GM21737 (cell line): Measurements from ENCODE around the gene ZNF598.
A peak's percentile ranks its signal among the peaks of the same experiment; 100 is the strongest.

Experiments
- ATAC-seq: cut with Tn5 transposase; IDR thresholded peaks from one replicate; pipeline ENCODE4 v1.9.1; 2021; ENCODE audit warnings: mild to moderate bottlenecking, moderate library complexity; ENCODE audit not compliant: unreplicated experiment

Gene ZNF598

DNA sequence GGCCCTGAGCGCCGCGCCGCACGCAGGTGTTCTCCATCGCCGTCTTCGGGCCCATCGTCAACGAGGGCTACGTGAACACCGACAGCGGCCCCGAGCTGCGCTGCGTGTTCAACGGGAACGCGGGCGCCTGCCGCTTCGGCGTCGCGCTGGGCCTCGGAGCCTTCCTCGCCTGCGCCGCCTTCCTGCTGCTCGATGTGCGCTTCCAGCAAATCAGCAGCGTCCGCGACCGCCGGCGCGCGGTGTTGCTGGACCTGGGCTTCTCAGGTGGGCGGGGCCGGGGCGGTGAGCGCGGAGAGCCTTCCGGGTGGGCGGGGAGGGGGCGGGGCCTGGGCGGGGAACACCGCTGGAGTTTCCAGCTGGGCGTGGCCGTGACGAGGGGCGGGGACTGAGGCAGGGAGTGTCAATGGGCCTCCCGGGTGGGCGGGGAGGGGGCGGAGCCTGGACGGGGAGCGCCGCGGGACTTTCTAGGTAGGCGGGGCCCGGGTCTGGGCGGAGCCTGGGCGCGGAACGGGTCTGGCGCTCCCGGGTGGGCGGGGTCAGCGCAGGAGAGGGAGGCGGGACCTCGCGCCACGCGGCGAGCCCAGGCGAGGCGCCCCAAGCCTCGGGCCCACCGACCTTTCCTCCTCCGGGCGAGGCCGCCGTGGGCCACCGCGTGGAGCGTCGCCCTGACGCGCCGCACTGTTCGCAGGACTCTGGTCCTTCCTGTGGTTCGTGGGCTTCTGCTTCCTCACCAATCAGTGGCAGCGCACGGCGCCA lies 17.5 kb downstream of the ZNF598 start:
- ATAC-seq, result peak; percentile 42

DNA sequence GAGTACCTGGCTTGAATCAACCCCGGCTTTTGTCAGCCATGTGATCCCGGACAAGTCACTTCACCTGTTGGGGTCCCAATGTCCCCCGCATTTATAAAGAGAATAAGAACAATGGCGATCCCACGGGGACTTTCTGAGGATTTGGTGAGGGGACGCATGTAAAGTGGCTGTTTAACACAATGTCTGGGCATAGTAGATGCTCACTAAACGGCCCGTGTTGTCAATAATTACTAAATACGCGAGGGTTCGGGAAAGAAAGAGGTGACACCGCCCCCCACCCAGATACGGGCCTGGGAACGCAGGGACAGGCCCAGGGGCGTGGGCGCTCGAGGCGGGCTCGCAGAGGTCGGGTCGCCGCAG lies 18.1 kb downstream of the ZNF598 start:
- ATAC-seq, result no peak

GRCh38 chr16:1991135-1991551 lies 18.5 kb downstream of the ZNF598 start:
- ATAC-seq, result peak; percentile 33

- ATAC-seq, result no peak
Observed at GRCh38 chr16:1990351-1991134, 19.1 kb downstream of the ZNF598 start.

- ATAC-seq, result no peak
Observed at GRCh38 chr16:1990101-1990350, 19.6 kb downstream of the ZNF598 start.

- ATAC-seq, result no peak
Observed at GRCh38 chr16:1989209-1990100, 20.2 kb downstream of the ZNF598 start, which contains the start of gene SYNGR3. SYNGR3 (plus strand) TSS chr16:1989970; CDS start chr16:1990103, 133 bp downstream.

GRCh38 chr16:1987198-1987597 lies 22.4 kb downstream of the ZNF598 start:
- ATAC-seq, result no peak

GRCh38 chr16:1985466-1986150 lies 24.0 kb downstream of the ZNF598 start:
- no peak for ATAC-seq

GRCh38 chr16:1984347-1985225 lies 25.0 kb downstream of the ZNF598 start:
- peak; percentile 7 for ATAC-seq

DNA sequence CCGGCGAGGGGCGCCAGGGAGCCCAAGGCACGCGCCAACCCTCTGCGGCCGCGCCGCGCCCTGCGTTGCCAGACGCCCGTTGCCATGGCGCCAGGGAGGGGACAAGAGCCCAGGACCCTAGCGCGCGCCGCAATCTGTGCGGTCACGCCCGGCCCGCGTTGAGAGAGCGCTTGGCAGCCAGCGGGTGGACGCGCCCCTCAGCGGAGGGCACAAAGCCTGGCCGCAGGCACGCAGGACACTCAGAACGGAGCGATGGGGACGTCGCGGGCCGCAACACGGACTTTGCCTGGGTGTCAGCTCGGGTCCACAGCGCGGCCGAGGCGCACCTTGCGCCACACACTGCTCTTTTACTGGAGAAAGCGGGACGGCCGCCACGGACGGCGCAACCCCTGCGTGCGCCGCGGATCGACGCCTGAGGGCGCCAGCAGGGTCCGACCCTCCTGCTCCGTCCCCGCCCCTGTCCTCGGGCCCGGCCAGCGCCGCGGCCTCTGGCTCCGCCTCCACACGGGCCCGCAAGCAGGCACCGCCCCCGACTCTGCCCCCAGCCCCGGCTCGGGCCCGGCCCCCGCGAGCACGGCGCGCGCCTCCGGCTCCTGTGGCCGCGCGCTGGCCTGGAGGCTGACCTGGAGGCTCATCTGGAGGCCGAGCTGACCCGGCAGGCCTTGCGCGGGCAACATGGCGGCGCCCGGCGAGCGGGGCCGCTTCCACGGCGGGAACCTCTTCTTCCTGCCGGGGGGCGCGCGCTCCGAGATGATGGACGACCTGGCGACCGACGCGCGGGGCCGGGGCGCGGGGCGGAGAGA lies 25.9 kb downstream of the ZNF598 start, which contains the start of gene GFER:
Gene GFER, plus strand, starts transcription at position 650 of the 803 bp plus-strand sequence. Its CDS starts 26 bp downstream, at position 676.
- ATAC-seq, result peak; percentile 72

DNA sequence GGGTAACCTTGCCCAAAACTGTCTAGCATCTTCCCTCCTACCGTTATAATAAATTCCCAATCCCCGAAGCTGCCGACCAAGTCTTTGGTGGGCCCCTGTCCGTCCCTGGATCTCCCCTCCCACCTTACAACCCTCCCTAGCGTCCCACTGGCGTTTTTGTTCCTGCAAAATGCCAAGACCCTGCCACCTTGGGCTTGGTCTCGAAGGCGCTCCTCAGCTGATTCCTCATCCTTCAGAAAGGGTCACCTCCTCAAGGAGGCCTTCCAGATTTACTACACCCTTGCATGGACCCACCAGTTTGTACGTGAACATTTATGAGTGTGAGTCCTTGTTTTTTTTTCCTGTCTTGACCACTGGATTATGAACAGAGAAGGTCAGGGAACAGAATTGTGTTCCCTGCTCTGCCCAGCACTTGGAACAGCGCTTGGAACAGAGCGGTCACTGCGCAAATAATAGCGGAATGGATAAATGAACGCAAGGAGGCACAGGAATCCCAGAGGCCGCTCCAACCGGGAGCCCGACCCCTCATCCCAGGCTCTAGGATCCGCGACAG lies 26.6 kb downstream of the ZNF598 start:
- no peak for ATAC-seq

DNA sequence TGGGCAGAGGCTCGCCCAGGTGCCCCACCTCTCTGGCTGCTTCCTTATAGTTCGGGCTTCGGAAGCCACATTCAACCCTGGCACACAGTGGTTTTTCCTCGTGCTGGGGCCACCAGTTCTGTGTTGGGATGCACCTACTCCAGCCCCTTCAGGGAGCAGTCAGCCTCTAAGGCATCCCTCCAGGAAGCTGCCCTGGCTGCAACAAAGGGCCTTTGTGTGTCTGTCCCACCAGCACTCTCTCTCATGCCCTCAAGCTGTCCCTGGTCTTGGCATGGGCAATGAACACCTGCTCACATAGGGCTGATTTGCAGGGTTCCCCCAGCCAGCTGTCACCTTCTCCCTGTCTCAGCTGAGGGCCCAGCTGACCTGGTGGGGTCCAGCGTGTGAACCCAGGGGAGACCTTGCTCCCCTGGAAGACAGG lies 27.6 kb downstream of the ZNF598 start:
- ATAC-seq, result no peak

DNA sequence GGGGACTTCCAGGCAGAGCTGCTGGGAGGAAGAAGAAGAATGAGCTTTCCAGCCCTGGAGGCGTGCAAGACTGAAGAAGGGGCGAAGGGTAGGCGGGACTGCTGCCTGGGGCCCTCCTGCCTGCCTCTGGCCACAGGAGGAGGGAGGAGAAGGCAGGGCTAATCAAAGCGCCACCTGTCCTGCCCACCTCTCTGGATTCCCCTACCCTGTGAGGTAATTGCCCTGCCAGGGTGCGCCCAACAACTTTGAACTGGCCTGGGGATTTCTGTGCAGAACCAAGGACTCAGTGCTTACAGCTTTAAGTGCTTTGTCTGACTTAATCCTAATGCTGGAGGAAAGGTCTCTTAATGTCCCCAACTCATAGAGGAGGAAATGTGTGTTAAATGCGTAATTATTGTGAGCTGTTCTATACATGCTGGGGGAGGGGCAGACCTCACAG lies 28.2 kb downstream of the ZNF598 start, which contains the start of gene NOXO1:
Gene NOXO1, minus strand, starts transcription at position 72 of the 439 bp plus-strand sequence. CDS start 290 bp downstream, outside the sequence.
- no peak for ATAC-seq

DNA sequence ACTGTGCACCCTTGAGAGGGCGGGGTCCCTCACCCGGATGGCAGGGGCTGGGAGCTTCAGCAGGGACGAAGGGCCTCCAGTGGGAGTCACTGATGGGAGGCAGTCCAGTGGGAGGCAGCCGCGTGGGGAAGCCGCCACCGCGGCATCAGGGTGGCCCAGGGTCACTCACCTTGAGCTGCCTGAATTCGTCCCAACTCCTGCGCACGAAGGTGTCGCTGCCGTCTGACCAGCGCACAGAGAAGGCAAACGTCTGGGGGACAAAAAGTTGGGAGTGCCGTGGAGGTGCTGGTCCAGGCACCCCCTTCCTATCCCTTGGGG lies 28.9 kb downstream of the ZNF598 start:
- no peak for ATAC-seq

DNA sequence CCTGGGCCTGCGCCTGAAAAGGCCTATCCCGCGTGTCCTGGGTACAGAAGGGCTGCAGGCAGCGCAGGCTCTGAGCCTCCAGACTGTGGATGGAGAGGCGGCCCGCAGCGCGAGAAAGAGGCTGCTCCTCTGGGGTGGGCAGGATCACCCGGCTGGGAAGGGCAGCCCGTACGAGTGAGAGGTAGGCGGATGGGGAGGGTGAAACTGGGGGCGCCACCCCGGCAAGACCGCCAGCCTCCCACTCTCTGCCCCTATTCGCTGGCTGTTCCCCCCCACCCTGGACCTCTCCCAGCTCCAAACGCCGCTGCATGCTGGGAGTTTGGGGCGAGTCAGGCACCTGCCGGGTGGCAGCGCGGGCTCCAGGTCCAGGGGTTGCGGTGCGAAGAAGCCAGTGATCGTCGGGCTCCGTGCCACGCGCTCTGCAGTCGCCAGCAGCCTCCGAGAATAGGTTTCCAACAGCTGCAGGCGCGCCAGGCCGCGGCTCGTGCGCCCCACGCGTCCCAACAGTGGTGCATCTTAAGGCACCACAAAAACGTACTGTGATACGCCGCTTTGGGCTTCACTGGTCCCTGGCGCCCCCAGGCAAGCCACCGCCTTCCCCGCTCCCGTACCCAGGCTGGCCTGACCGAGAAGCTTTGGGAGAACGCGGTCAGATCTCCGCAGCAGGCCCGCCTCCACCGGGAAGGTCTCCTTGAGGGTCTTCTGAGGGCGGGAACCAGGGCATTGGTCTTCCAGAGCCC lies 29.4 kb downstream of the ZNF598 start:
- no peak for ATAC-seq

DNA sequence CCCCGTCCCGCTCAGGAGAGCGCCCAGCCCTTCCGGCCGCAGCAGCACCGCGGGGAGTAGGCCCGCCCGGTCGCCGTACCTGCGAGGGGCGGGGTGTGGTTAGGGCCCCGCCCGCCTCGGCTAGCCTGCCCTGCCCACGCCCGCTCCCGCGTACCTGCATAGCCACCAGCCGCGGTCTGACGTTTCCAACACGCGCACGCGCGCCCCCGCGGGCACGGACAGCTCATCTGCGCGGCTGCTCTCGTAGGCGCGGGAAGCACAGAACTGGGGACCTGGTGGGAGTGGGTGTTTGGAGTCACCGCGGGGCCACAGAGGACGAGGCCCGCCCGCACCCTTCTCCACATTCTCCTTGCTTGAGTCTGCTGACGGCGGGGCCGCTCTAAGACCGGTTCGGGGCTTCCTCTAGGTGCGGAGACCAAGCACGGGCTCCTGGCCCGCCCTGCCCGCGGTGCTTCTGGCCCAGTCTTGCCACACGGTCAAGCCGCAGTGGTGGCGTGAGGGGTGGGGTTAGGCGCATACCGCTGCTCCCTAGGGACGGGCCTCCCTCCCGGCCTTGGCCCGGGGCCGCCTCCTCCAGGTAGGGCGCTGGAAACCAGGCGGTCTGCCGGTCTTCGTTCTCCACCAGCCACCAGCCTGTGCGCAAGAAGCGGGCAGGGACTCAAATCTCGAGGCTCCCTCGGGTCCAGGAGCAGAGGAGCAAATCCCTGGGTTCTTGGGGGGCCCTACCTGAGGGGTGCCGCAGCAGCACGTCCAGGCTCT lies 30.2 kb downstream of the ZNF598 start:
- no peak for ATAC-seq

- ATAC-seq, result no peak
Observed at GRCh38 chr16:1978476-1979120, 31.0 kb downstream of the ZNF598 start.
